ENCODE results near the gene SLCO2A1.

DNA sequence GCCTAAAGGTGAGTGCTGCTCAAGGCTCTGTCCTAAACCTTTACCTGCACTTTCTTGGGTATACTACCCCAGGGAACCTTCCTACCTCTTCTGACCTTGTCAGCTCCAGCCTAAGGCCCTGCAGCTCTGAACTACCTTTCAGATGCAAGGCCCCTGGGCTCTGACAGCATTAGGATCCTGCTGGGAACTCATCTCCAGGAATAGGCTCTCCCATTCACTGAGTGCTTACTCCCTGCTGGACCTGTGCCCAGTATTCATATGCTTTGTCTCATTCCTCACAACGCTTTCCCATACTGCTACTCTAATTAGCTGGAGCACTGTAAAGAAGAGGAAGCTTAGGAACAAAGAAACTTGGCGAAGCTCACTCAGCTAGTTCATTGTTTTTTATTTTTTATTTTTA is 80.3 kb downstream of the SLCO2A1 start:
- TF ChIP-seq CTCF (optimal IDR thresholded peaks at IDR 0.05 in 1 of 3, IDR thresholded peaks at IDR 0.05 in 1 of 3, conservative IDR thresholded peaks at IDR 0.05 in 1 of 3; ENCODE audit: extremely low read depth in 1 of 3, insufficient read depth in 2 of 3, low read length in 3 of 3), result no peak
- no peak for TF ChIP-seq EZH2 (IDR thresholded peaks at IDR 0.05; ENCODE audit: low read length)

All from keratinocyte (primary cell).